ENCODE results near the gene RBM14.
"Not testable (repeated sequence)": the region's sequence is repeated elsewhere in the genome, so short reads cannot be mapped to it uniquely, and the experiment has no call there.

The RBM14 gene

DNA sequence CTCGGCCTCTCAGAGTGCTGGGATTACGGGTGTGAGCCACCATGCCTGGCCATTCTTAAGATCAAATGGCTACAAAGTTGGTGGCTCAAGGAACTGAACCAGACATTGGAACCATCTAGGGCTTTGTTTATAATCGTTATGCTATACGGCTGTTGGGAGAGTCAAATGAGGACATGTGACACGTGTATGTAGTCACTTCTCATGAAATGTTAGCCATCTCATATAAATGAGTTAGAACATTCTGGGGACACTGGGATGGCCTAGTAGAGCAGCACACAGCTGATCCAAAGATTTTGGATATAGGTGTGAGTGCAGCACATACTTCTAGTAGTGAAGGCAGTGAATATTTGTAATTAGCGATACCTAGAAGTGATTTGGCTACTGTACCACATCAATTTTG, 15.5 kb downstream of the RBM14 start:
- TF ChIP-seq, protein P1, sequence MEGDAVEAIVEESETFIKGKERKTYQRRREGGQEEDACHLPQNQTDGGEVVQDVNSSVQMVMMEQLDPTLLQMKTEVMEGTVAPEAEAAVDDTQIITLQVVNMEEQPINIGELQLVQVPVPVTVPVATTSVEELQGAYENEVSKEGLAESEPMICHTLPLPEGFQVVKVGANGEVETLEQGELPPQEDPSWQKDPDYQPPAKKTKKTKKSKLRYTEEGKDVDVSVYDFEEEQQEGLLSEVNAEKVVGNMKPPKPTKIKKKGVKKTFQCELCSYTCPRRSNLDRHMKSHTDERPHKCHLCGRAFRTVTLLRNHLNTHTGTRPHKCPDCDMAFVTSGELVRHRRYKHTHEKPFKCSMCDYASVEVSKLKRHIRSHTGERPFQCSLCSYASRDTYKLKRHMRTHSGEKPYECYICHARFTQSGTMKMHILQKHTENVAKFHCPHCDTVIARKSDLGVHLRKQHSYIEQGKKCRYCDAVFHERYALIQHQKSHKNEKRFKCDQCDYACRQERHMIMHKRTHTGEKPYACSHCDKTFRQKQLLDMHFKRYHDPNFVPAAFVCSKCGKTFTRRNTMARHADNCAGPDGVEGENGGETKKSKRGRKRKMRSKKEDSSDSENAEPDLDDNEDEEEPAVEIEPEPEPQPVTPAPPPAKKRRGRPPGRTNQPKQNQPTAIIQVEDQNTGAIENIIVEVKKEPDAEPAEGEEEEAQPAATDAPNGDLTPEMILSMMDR (IDR thresholded peaks at IDR 0.05; ENCODE audit: borderline replicate concordance, control extremely low read depth, extremely low read depth, insufficient read depth, missing control alignments) = no peak
- DNase-seq (ENCODE audit: low spot score) = no peak
- in situ Hi-C loops (cut with MboI; ENCODE audit: low sequenced_read_pairs, unreplicated experiment) = no loop called here

DNA sequence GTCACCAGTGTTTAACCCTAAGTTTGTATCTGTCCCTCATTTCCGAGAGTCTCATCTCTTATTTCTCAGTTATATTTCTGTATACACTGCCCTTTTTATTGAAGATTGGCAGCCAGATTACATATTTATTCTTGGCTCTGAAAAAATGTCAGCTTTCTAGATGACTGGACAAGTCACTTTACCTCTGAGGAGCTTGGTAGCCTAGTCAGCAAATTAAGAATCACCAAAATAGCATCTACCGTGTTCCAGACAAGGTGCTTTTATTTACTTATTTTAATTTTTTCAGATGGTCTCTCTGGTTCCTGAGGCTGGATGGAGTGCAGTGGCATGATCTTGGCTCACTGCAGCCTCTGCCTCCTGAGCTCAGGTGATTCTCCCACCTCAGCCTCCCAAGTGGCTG, 16.5 kb downstream of the RBM14 start:
- TF ChIP-seq, protein P1 (IDR thresholded peaks at IDR 0.05; ENCODE audit: borderline replicate concordance, control extremely low read depth, extremely low read depth, insufficient read depth, missing control alignments) = no peak
- no peak for DNase-seq (ENCODE audit: low spot score)
- in situ Hi-C loops (cut with MboI; ENCODE audit: low sequenced_read_pairs, unreplicated experiment) = no loop called here

DNA sequence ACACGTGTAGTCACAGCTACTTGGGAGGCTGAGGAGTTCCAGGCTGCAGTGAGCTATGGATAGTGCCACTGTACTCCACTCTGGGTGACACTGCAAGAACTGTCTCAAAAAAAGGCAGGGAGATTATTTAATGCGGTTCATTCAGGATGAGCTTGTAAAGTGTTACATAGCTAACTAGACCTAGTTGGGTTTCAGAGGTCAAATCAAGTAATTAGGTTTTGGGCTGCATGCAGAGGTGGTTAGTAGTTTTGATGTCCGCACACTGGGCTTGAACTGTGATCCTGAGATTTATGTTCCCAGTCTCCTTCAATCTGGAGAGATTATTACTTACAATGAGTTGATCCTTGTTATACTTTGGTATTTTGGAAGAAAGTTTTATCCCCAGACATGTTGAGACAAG, 20.0 kb downstream of the RBM14 start:
- TF ChIP-seq, protein P1 (IDR thresholded peaks at IDR 0.05; ENCODE audit: borderline replicate concordance, control extremely low read depth, extremely low read depth, insufficient read depth, missing control alignments) = no peak
- DNase-seq (ENCODE audit: low spot score) = no peak
- in situ Hi-C loops (cut with MboI; ENCODE audit: low sequenced_read_pairs, unreplicated experiment) = no loop called here

DNA sequence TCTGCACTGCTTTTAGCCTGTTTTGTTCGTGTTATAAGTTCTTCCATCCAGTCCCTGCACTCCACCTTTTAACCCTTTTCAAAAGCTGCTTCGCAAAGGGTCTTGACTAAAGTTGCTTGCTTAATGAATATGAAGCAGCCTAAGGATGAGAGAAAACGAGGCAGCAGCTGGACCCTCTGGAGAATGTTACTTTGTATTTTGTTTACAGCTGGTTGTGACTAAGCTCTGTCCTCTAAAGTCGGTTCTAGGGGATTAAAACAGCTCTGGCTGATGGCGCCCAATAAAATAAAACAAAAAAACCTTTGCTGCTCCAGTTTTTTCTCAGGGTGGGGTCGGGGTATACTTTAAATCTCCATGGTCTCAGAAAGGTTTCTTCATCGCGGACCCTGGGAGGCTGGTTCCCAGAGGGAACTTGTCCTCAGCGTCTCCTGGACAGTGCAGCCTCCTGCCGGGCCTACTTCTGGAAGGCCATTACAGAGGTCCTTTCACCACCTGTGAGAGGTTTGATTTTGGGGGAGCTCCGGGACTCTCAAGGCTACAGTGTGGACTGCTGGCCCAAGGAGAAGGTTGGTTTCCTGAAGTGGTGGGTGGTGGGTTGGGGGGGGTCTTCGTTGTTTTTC, 21.2 kb downstream of the RBM14 start:
- in situ Hi-C loops (cut with MboI; ENCODE audit: low sequenced_read_pairs, unreplicated experiment) = no loop called here
- DNase-seq (ENCODE audit: low spot score) = no peak
- TF ChIP-seq, protein P1 (IDR thresholded peaks at IDR 0.05; ENCODE audit: borderline replicate concordance, control extremely low read depth, extremely low read depth, insufficient read depth, missing control alignments) = no peak

DNA sequence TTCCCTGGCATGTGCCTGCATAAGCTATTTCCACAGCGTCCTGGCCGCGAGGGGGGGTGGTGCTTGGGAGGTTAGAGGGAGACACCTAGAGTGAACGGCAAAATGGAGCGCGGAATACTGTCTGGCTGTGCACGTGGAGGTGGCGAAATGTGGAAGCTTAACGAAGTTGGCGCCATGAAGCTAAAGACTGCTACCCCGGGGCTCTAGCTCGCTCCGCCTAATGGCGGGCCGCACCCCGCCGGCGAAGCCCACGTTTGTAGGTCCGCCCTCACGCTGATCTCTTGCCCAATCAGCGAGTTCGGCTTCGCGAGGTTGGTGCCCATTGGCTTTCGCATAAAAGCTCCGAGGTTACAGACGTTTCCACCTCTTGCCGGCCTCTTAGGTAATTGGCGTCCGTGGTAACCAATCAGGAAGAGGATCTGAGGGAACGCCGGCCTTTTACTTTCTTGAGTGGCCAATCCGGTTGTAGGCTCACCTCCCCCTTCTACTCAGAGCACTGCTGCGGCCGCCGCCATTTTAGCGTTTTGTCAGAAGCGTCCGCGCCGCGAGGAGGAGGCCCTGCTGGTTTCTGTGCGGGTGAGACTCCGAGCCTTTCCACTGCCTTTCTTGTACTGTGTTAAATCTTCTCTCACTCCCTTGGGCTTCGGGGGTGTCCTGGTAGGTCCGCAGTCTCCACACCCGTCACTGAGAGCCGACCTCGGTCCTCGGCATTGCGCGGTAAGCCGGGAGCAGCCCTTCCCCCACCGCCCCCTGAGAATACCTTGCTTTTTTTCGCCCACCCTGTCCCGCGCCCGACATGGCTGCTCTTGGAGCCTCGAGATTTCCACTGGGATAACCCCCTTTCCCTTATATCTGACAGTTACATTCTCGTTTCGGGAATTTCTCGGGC, 22.0 kb downstream of the RBM14 start, which contains the start of gene RBM4:
Gene RBM4 (plus strand): TSS at position 527 of the 889 bp plus-strand sequence. CDS start 1,009 bp downstream, outside the sequence.
- in situ Hi-C loops (cut with MboI; ENCODE audit: low sequenced_read_pairs, unreplicated experiment) = no loop called here
- TF ChIP-seq, protein P1 (IDR thresholded peaks at IDR 0.05; ENCODE audit: borderline replicate concordance, control extremely low read depth, extremely low read depth, insufficient read depth, missing control alignments) = no peak
- peak; percentile 98 for DNase-seq (ENCODE audit: low spot score)

DNA sequence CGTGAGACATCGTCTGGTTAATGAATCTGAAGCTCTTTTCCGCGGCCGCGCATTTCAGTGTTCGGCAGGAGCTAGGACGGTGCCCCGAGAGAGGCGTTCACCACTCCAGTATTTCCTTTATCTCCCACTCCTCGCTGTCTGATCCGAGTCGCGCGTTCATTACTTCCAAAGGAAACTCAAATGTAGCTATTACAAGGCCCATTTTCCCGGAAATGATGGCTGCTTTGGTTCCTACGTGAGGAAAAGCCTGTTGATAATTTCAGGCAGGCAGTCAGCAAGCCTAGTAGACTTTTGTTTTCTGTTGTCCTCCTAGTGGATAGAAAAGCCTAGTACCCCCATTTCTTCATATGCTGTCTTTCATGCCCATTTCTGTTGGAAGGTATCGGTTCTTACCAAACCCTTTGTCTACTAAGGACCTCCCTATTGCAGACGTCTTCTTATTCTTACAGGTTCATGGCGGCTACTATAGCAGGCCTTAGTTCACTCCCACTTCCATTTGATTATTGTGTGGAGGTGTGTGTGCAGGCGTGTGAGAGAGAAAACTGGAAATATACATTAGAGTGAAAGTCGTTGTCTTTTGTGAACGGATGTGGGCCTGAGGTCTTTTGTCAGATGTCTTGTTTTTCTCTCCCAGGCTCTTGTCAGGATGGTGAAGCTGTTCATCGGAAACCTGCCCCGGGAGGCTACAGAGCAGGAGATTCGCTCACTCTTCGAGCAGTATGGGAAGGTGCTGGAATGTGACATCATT, 22.8 kb downstream of the RBM14 start:
- in situ Hi-C loops (cut with MboI; ENCODE audit: low sequenced_read_pairs, unreplicated experiment) = no loop called here
- DNase-seq (ENCODE audit: low spot score) = no peak
- TF ChIP-seq, protein P1 (IDR thresholded peaks at IDR 0.05; ENCODE audit: borderline replicate concordance, control extremely low read depth, extremely low read depth, insufficient read depth, missing control alignments) = no peak

DNA sequence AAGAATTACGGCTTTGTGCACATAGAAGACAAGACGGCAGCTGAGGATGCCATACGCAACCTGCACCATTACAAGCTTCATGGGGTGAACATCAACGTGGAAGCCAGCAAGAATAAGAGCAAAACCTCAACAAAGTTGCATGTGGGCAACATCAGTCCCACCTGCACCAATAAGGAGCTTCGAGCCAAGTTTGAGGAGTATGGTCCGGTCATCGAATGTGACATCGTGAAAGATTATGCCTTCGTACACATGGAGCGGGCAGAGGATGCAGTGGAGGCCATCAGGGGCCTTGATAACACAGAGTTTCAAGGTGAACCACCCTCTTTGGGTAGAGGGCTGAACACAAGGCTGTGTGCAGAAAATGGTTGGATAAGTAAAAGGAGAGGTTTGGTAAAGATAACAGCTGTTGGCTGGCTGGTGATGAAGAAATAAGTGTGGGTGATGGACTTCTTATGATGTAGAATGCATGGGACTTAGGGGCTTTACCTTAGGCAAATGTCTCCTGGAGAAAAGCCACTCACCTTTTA, 23.4 kb downstream of the RBM14 start:
- in situ Hi-C loops (cut with MboI; ENCODE audit: low sequenced_read_pairs, unreplicated experiment); DNase-seq (ENCODE audit: low spot score): not testable (repeated sequence)
